Neural cell (in vitro differentiated cells): ENCODE results near the gene XKR3.

Experiments
- POLR2AphosphoS5 ChIP-seq: IDR thresholded peaks from 2 replicates; pipeline ENCODE4 v1.6.1; 2012
- TF ChIP-seq, protein P1 (sequence below): fragments of 450-650 bp; IDR thresholded peaks from 2 replicates; pipeline ENCODE4 v1.5.1; 2014; ENCODE audit warnings: antibody characterized with exemption, mild to moderate bottlenecking, moderate library complexity; ENCODE audit not compliant: poor library complexity, severe bottlenecking

DNA sequence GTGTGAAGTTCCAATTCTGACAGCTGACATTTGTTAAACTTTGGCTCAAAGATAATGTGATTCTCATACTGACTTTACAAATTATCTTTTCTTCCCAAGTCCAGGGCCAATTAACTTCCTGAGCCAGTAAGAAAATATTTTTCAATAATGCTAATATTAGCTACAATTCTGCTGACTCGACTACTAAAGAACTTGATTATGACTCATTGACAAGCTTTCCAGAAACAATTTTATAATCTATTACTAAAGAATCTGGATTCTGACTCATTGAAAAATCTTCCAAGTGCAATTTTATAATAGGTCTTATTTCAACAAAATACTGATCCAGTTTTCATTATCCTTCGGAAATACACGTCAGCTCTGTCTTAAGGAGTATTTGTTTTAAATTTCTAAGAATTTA, 12.9 kb upstream of the XKR3 start:
- TF ChIP-seq, protein P1, sequence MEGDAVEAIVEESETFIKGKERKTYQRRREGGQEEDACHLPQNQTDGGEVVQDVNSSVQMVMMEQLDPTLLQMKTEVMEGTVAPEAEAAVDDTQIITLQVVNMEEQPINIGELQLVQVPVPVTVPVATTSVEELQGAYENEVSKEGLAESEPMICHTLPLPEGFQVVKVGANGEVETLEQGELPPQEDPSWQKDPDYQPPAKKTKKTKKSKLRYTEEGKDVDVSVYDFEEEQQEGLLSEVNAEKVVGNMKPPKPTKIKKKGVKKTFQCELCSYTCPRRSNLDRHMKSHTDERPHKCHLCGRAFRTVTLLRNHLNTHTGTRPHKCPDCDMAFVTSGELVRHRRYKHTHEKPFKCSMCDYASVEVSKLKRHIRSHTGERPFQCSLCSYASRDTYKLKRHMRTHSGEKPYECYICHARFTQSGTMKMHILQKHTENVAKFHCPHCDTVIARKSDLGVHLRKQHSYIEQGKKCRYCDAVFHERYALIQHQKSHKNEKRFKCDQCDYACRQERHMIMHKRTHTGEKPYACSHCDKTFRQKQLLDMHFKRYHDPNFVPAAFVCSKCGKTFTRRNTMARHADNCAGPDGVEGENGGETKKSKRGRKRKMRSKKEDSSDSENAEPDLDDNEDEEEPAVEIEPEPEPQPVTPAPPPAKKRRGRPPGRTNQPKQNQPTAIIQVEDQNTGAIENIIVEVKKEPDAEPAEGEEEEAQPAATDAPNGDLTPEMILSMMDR = no peak
- no peak for TF ChIP-seq POLR2AphosphoS5
